Neutrophil (primary cell): Measurements from ENCODE around the gene TUT7.
"Not testable (repeated sequence)": the region's sequence is repeated elsewhere in the genome, so short reads cannot be mapped to it uniquely, and the experiment has no call there.

Experiments used
- H3K27ac ChIP-seq: fragments of 200-600 bp; sonication (generic); 2 replicates; pipeline ENCODE4 v1.5.1; 2016; ENCODE audit warnings: mild to moderate bottlenecking, moderate library complexity
- H3K27me3 ChIP-seq: fragments of 200-600 bp; sonication (generic); 2 replicates; pipeline ENCODE4 v1.6.0; 2016; ENCODE audit warnings: mild to moderate bottlenecking
- H3K36me3 ChIP-seq: fragments of 200-600 bp; sonication (generic); 2 replicates; pipeline ENCODE4 v1.5.1; 2017
- H3K4me1 ChIP-seq, 2 experiments: fragments of 200-600 bp in 1 of 2; sonication (generic) in 1 of 2; 1 replicate in 1 of 2; 2 replicates in 1 of 2; pipeline versions ENCODE4 v1.5.1 to v1.6.1; 2013 to 2016; ENCODE audit warnings: low read depth in 1 of 2, low read length in 1 of 2, mild to moderate bottlenecking in 1 of 2, moderate library complexity in 1 of 2; ENCODE audit not compliant: control insufficient read depth in 1 of 2, insufficient read depth in 1 of 2
- H3K4me3 ChIP-seq, 2 experiments: fragments of 200-600 bp in 1 of 2; sonication (generic) in 1 of 2; 1 replicate in 1 of 2; 2 replicates in 1 of 2; pipeline ENCODE4 v1.5.1; 2013 to 2016; ENCODE audit warnings: low read depth in 1 of 2, low read length in 1 of 2, mild to moderate bottlenecking in 1 of 2, moderate library complexity in 1 of 2
- H3K9me3 ChIP-seq: fragments of 200-600 bp; sonication (generic); 2 replicates; pipeline ENCODE4 v1.5.1; 2016
- TF ChIP-seq, protein P1 (sequence below): fragments of 200-600 bp; sonication (generic); IDR thresholded peaks from 2 replicates; pipeline ENCODE4 v1.5.1; 2016; ENCODE audit warnings: antibody characterized with exemption

Gene TUT7

GRCh38 chr9:86315078-86315477 is 39.1 kb downstream of the TUT7 start:
- TF ChIP-seq, protein P1, sequence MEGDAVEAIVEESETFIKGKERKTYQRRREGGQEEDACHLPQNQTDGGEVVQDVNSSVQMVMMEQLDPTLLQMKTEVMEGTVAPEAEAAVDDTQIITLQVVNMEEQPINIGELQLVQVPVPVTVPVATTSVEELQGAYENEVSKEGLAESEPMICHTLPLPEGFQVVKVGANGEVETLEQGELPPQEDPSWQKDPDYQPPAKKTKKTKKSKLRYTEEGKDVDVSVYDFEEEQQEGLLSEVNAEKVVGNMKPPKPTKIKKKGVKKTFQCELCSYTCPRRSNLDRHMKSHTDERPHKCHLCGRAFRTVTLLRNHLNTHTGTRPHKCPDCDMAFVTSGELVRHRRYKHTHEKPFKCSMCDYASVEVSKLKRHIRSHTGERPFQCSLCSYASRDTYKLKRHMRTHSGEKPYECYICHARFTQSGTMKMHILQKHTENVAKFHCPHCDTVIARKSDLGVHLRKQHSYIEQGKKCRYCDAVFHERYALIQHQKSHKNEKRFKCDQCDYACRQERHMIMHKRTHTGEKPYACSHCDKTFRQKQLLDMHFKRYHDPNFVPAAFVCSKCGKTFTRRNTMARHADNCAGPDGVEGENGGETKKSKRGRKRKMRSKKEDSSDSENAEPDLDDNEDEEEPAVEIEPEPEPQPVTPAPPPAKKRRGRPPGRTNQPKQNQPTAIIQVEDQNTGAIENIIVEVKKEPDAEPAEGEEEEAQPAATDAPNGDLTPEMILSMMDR = no peak
- Histone ChIP-seq H3K4me1 (no peaks in the 10 kb centered on the region), H3K27me3 (no peaks in the 10 kb centered on the region), H3K36me3 (peaks cover 100% of the 10 kb centered on the region), H3K9me3 (no peaks in the 10 kb centered on the region), H3K4me3 (no peak overlapping the region), H3K27ac (no peak overlapping the region)

DNA sequence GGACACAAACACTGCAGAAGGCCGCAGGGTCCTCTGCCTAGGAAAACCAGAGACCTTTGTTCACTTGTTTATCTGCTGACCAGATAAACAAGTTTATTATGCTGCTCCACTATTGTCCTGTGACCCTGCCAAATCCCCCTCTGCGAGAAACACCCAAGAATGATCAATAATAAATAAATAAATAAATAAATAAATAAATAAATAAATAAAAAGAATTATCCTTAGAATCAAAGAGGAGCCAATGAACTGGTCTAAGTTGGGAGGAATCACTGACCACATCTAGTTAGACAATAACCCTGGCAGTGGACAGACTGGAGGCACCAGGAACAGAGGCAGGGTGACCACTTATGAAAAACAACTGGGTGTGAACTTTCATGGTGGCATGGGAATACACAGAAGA is 41.3 kb downstream of the TUT7 start:
- not testable (repeated sequence) for H3K4me3 ChIP-seq, H3K9me3 ChIP-seq, H3K27me3 ChIP-seq, H3K27ac ChIP-seq, H3K4me1 ChIP-seq
- H3K36me3 ChIP-seq = peaks cover 100% of the 10 kb centered on the region

DNA sequence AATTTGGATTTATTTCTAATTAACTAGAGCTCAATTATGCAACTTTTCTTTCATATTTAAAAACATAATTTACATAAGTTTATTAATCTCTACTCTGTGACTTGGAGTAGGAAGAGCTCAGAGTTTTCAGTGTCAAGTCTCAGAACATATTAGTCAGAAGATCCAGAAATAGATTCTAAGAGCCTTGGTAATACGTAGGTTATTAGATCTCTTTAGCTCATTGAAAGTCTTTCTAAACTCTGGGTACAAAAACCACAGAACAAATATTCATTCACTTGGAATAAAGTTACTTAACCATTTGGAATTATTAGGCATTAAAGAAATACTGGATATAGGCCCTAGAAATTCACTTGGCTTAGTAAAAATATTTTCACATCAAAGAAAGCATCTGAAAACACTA is 45.5 kb downstream of the TUT7 start:
- Histone ChIP-seq H3K36me3 (peaks cover 100% of the 10 kb centered on the region), H3K27me3 (no peaks in the 10 kb centered on the region), H3K4me1 (no peaks in the 10 kb centered on the region), H3K4me3 (no peak overlapping the region), H3K9me3 (no peaks in the 10 kb centered on the region), H3K27ac (no peak overlapping the region)
- TF ChIP-seq, protein P1 = no peak

- Histone ChIP-seq H3K36me3 (peaks cover 100% of the 10 kb centered on the region), H3K27me3 (no peaks in the 10 kb centered on the region), H3K4me3 (no peak overlapping the region), H3K27ac (no peak overlapping the region), H3K9me3 (no peaks in the 10 kb centered on the region), H3K4me1 (no peaks in the 10 kb centered on the region)
- TF ChIP-seq, protein P1 = no peak
These were observed 49.9 kb downstream of the TUT7 start for GRCh38 chr9:86304236-86304730.

DNA sequence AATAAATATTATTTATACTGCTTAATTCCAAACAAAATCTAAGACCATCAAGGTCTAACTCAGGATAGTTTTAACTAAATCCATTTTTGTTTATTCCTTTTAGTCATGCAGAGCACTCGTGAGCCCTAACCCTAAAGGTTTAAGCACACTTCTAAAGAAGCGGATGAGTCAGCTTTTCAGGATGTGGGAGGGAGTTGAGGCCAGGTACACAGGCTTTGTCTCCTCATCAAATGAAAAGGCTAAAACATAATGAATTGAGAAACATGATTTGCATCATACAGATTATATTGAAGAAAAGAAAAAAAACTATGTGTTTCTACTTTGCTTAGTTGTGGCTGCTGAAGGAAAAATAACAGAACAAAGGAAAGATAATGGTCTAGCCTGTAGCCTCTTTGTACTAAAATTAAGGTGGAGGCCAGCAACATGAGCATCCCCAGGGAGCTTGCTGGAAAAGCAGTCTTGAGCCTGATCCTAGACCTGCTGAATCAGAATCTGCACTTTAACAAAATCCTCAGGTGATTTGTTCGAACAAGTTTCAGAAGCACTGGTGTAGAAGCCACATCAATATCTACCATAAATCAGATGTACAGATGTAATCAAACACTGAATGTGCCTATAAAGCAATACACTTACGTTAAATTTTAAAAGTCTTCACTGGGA is 50.8 kb downstream of the TUT7 start:
- no peak overlapping the region for H3K27ac ChIP-seq
- no peaks in the 10 kb centered on the region for H3K9me3 ChIP-seq
- no peak overlapping the region for H3K4me3 ChIP-seq
- no peaks in the 10 kb centered on the region for H3K27me3 ChIP-seq
- H3K4me1 ChIP-seq = no peaks in the 10 kb centered on the region
- peaks cover 100% of the 10 kb centered on the region for H3K36me3 ChIP-seq
- TF ChIP-seq, protein P1 = no peak

- no peaks in the 10 kb centered on the region for H3K27me3 ChIP-seq
- no peaks in the 10 kb centered on the region for H3K9me3 ChIP-seq
- H3K4me1 ChIP-seq = no peaks in the 10 kb centered on the region
- H3K27ac ChIP-seq = peak overlapping the region; percentile 15
- peaks cover 100% of the 10 kb centered on the region for H3K36me3 ChIP-seq
- TF ChIP-seq, protein P1 = no peak
- H3K4me3 ChIP-seq = no peak overlapping the region
These were observed 52.5 kb downstream of the TUT7 start for GRCh38 chr9:86301686-86302085.
